ENCODE results near the gene RBM17.
A peak's percentile ranks its signal among the peaks of the same experiment; 100 is the strongest.

The RBM17 gene

DNA sequence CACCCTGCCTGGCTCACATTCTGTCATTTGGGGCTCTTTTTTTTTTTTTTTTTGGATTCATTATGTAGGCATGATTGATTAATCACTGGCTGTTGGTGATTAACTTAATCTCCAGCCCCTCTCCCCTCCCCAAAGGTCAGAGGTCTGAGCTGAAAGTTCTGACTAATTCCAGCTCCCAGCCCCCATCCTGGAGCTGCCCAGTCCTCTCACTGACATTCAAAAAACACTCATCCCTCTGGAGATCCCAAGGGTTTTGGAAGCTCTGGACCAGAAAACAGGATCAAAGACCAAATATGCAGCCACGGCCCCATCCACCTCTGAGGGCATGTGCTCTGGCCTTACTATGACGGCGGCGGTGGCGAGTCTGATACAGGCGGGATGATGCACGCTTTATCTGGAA lies 53.8 kb downstream of the RBM17 start:
- H3K4me1 ChIP-seq (ENCODE audit: insufficient read depth, low read length), result peaks cover 46% of the 10 kb centered on the region
- no peaks in the 10 kb centered on the region for H3K9me3 ChIP-seq (ENCODE audit: insufficient read depth, low read length, severe bottlenecking)
- no peak overlapping the region for H3K27ac ChIP-seq (ENCODE audit: low read length)
- peaks cover 15% of the 10 kb centered on the region for H3K79me2 ChIP-seq (ENCODE audit: insufficient read depth, low read length)
- H3K4me3 ChIP-seq (ENCODE audit: low read depth in 1 of 2, low read length in 2 of 2), result no peak overlapping the region
- no peak overlapping the region for H3K4me2 ChIP-seq (ENCODE audit: insufficient read depth, low read length)
- peaks cover 10% of the 10 kb centered on the region; the same call in 1 of the 2 replicates for H3K36me3 ChIP-seq (ENCODE audit: insufficient read depth, low read length)
- peaks cover 8% of the 10 kb centered on the region; the same call in 1 of the 2 replicates for H4K20me1 ChIP-seq (ENCODE audit: insufficient read depth, low read length)
- TF ChIP-seq EZH2 (IDR thresholded peaks at IDR 0.05; ENCODE audit: borderline replicate concordance, low read depth, low read length, severe bottlenecking), result no peak
- TF ChIP-seq, protein P1, sequence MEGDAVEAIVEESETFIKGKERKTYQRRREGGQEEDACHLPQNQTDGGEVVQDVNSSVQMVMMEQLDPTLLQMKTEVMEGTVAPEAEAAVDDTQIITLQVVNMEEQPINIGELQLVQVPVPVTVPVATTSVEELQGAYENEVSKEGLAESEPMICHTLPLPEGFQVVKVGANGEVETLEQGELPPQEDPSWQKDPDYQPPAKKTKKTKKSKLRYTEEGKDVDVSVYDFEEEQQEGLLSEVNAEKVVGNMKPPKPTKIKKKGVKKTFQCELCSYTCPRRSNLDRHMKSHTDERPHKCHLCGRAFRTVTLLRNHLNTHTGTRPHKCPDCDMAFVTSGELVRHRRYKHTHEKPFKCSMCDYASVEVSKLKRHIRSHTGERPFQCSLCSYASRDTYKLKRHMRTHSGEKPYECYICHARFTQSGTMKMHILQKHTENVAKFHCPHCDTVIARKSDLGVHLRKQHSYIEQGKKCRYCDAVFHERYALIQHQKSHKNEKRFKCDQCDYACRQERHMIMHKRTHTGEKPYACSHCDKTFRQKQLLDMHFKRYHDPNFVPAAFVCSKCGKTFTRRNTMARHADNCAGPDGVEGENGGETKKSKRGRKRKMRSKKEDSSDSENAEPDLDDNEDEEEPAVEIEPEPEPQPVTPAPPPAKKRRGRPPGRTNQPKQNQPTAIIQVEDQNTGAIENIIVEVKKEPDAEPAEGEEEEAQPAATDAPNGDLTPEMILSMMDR (IDR thresholded peaks at IDR 0.05; ENCODE audit: borderline replicate concordance, extremely low read depth, low read length, poor library complexity, severe bottlenecking), result no peak
- H2AFZ ChIP-seq (ENCODE audit: low read depth, low read length), result no peak overlapping the region
- H3K9ac ChIP-seq (ENCODE audit: low read depth, low read length), result no peak overlapping the region
- ATAC-seq (ENCODE audit: insufficient read depth, low read depth), result no peak
- H3K27me3 ChIP-seq (ENCODE audit: insufficient read depth, low read length, poor library complexity), result no peaks in the 10 kb centered on the region
- DNase-seq, result no peak

DNA sequence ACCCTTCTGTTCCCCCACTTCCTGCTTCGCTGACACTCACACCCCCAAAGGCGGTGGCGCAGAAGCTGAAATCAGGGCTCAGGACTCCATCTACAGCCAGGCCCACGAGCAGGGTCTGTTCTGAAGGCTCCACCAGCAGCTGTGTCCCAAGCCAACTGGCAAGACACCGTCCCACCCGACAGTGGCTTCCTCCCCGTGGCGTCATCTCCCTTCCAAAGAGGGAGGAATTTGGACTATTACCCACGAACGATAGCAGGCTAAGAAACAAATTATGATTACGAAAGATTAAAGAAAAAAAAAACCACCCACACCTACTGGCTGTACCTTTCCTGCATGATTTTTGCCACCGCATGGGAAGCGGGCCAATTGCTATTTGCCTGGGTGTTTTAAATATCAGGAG lies 54.3 kb downstream of the RBM17 start:
- Histone ChIP-seq H3K4me2 (ENCODE audit: insufficient read depth, low read length) (no peak overlapping the region), H3K4me1 (ENCODE audit: insufficient read depth, low read length) (peaks cover 49% of the 10 kb centered on the region), H3K27ac (ENCODE audit: low read length) (no peak overlapping the region), H3K9ac (ENCODE audit: low read depth, low read length) (no peak overlapping the region), H3K79me2 (ENCODE audit: insufficient read depth, low read length) (peaks cover 20% of the 10 kb centered on the region), H3K36me3 (ENCODE audit: insufficient read depth, low read length) (peaks cover 14% of the 10 kb centered on the region; the same call in 1 of the 2 replicates), H2AFZ (ENCODE audit: low read depth, low read length) (no peak overlapping the region), H4K20me1 (ENCODE audit: insufficient read depth, low read length) (peaks cover 14% of the 10 kb centered on the region; the same call in 1 of the 2 replicates), H3K4me3 (ENCODE audit: low read depth in 1 of 2, low read length in 2 of 2) (no peak overlapping the region), H3K27me3 (ENCODE audit: insufficient read depth, low read length, poor library complexity) (no peaks in the 10 kb centered on the region), H3K9me3 (ENCODE audit: insufficient read depth, low read length, severe bottlenecking) (no peaks in the 10 kb centered on the region)
- ATAC-seq (ENCODE audit: insufficient read depth, low read depth), result no peak
- TF ChIP-seq, protein P1 (IDR thresholded peaks at IDR 0.05; ENCODE audit: borderline replicate concordance, extremely low read depth, low read length, poor library complexity, severe bottlenecking), result no peak
- TF ChIP-seq EZH2 (IDR thresholded peaks at IDR 0.05; ENCODE audit: borderline replicate concordance, low read depth, low read length, severe bottlenecking), result no peak
- no peak for DNase-seq

DNA sequence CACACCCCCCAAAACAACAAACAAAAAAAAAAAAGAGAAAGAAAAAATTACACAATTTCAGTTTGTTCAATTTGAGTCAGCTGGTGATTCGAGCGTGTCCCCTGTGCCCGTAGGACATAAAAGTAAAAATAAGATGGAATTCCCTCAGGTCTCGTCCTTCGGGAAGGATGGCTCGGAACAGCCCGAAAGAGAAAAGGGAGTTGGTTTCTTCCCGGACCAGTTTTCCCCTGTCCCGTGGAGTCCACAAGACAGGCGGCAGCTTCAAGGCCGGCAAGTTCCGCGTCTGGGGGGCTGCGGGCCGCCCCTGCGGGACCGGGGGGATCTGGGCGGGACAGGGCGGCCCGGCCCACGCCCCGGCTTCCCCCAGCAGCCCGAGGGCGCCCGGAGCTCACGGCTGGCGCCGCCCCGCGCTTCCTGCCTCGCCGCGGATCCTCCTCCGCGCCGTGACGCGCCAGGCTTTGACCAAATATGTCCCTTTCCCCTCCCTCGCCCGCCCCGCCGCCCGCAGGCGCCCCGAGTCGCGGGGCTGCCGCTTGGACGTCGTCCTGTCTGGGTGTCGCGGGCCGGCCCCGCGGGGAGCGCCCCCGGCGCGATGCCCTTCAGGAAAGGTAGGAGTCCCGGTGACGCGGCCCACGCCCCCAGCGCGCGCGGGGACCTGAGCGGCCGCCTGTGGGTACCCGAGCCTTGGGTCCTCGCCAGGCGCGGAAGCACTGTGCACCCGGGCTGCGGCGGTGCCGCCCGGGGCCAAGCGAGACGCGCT lies 55.8 kb downstream of the RBM17 start:
- ATAC-seq (ENCODE audit: insufficient read depth, low read depth) (peak; percentile 89), DNase-seq (peak; percentile 87)
- Histone ChIP-seq H3K4me2 (ENCODE audit: insufficient read depth, low read length) (peak overlapping the region; percentile 85), H3K4me3 (ENCODE audit: low read depth in 1 of 2, low read length in 2 of 2) (peak overlapping the region; percentile 70 to 84; a peak in 3 of 4 replicates), H3K9me3 (ENCODE audit: insufficient read depth, low read length, severe bottlenecking) (no peaks in the 10 kb centered on the region), H3K27me3 (ENCODE audit: insufficient read depth, low read length, poor library complexity) (no peaks in the 10 kb centered on the region), H3K27ac (ENCODE audit: low read length) (peak overlapping the region; percentile 70), H2AFZ (ENCODE audit: low read depth, low read length) (peak overlapping the region; percentile 96), H3K36me3 (ENCODE audit: insufficient read depth, low read length) (peaks cover 15% of the 10 kb centered on the region; the same call in 1 of the 2 replicates), H3K9ac (ENCODE audit: low read depth, low read length) (peak overlapping the region; percentile 72), H3K4me1 (ENCODE audit: insufficient read depth, low read length) (peaks cover 47% of the 10 kb centered on the region), H3K79me2 (ENCODE audit: insufficient read depth, low read length) (peaks cover 28% of the 10 kb centered on the region), H4K20me1 (ENCODE audit: insufficient read depth, low read length) (peaks cover 18% of the 10 kb centered on the region; the same call in 1 of the 2 replicates)
- TF ChIP-seq EZH2 (IDR thresholded peaks at IDR 0.05; ENCODE audit: borderline replicate concordance, low read depth, low read length, severe bottlenecking), result no peak
- TF ChIP-seq, protein P1 (IDR thresholded peaks at IDR 0.05; ENCODE audit: borderline replicate concordance, extremely low read depth, low read length, poor library complexity, severe bottlenecking), result peak; percentile 4

All from DND-41 (cell line).